HG03139 (cell line): ENCODE results near the gene KCNQ1OT1.

Experiments used
- ATAC-seq: cut with Tn5 transposase; IDR thresholded peaks from one replicate; pipeline ENCODE4 v1.9.1; 2021; ENCODE audit not compliant: unreplicated experiment

The KCNQ1OT1 gene

GRCh38 chr11:2561696-2562581 lies 137.9 kb downstream of the KCNQ1OT1 start:
- ATAC-seq: no peak

- no peak for ATAC-seq
These were observed 140.1 kb downstream of the KCNQ1OT1 start for GRCh38 chr11:2559527-2560311.

- no peak for ATAC-seq
These were observed 140.8 kb downstream of the KCNQ1OT1 start for GRCh38 chr11:2558861-2559526.

GRCh38 chr11:2558397-2558796 lies 141.4 kb downstream of the KCNQ1OT1 start:
- ATAC-seq: no peak
